ENCODE measurements around the gene CUL1.

DNA sequence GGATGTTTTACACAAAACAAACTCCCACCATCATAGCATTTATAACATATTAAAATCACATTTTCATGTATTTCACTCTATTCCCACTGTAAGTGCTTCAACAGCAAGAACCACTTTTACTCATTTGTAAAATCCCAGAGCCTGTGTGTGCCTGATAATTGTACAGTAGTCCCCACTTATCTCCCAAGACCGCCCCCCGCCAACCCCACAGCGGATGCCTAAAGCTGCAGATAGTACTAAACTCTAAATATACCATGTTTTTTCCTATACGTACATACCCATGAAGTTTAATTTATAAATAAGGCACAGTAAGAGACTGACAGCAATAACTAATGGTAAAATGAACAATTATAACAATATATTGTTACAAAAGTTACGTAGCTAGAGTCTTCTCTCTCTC lies 151.9 kb downstream of the CUL1 start:
- TF ChIP-seq, protein P1, sequence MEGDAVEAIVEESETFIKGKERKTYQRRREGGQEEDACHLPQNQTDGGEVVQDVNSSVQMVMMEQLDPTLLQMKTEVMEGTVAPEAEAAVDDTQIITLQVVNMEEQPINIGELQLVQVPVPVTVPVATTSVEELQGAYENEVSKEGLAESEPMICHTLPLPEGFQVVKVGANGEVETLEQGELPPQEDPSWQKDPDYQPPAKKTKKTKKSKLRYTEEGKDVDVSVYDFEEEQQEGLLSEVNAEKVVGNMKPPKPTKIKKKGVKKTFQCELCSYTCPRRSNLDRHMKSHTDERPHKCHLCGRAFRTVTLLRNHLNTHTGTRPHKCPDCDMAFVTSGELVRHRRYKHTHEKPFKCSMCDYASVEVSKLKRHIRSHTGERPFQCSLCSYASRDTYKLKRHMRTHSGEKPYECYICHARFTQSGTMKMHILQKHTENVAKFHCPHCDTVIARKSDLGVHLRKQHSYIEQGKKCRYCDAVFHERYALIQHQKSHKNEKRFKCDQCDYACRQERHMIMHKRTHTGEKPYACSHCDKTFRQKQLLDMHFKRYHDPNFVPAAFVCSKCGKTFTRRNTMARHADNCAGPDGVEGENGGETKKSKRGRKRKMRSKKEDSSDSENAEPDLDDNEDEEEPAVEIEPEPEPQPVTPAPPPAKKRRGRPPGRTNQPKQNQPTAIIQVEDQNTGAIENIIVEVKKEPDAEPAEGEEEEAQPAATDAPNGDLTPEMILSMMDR (IDR thresholded peaks at IDR 0.05), result no peak
- TF ChIP-seq POLR2A (IDR thresholded peaks at IDR 0.05), result no peak
- TF ChIP-seq EP300 (IDR thresholded peaks at IDR 0.05), result no peak

Measured in ovary (tissue), 3 donors.